ENCODE results near the gene ZNF763.
"Not testable (repeated sequence)": the region's sequence is repeated elsewhere in the genome, so short reads cannot be mapped to it uniquely, and the experiment has no call there.

Gene ZNF763

DNA sequence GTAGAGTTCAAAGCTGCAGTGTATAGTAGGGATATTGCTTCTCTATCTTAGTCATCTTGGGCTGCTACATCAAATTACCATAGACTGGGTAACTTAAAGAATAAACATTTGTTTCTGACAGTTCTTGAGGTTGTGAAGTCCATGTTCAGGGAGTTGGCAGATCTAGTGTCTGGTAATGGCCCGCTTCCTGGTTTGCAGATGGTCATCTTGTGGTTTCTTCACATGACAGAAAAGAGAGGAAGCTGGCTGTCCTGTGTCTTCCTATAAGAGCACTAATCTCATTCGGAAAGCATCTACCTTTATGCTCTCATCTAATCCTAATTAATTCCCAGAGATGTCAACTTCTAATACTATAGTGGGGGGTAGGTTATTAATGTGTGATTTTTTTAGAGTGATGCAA lies 6.2 kb downstream of the ZNF763 start:
- DNase-seq (ENCODE audit: low read depth, low spot score) = no peak

DNA sequence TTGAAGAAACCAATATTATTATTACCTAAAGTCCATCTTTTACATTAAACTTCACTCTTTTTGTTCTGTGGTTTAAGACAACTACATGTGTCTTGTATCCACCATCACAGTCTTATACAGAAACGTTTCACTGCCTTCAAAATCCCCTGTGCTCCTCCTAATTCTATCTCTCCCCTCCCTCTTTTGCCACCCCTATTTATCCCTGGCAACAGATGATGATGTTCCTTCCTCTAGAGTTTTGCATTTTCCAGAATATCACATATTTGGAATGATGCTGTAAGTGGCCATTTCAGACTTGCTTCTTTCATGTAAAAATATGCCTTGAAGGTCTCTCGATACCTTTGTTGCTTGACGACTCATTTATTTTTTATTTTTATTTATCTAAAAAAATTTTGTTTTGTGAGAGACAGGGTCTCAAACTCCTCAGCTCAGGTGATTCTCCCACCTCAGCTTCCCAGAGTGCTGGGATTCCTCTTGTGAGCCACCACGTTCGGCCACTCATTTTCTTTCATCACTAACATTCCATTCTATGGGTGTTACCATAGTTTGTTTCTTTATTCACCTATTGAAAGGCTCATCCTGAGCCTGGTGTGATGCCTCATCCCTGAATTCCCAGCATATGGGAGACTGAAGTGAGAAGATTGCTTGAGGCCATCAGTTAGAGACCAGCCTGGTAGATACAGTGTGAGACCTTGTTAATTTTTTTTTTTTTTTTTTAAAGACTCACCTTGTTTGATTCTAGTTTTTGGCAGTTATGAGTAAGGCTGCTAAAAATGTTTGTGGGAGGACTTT lies 8.4 kb downstream of the ZNF763 start:
- no peak for DNase-seq (ENCODE audit: low read depth, low spot score)

DNA sequence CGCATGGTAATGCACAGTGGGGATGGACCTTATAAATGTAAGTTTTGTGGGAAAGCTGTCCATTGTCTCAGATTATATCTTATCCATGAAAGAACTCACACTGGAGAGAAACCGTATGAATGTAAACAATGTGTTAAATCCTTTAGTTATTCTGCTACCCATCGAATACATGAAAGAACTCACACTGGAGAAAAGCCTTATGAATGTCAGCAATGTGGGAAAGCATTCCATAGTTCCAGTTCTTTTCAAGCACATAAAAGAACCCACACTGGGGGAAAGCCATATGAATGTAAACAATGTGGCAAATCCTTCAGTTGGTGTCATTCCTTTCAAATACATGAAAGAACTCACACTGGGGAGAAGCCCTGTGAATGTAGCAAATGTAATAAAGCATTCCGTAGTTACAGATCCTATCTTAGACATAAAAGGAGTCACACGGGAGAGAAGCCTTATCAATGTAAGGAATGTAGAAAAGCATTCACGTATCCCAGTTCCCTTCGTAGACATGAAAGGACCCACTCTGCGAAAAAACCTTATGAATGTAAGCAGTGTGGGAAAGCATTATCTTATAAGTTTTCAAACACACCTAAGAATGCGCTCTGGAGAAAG lies 13.8 kb downstream of the ZNF763 start:
- DNase-seq (ENCODE audit: low read depth, low spot score) = no peak

DNA sequence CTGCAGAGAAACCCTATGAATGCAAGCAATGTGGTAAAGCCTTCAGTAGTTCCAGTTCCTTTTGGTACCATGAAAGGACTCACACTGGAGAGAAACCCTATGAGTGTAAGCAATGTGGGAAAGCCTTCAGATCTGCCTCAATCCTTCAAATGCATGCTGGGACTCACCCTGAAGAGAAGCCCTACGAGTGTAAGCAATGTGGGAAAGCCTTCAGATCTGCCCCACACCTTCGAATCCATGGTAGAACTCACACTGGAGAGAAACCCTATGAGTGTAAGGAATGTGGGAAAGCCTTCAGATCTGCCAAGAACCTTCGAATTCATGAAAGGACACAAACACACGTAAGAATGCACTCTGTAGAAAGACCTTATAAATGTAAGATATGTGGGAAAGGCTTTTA lies 14.7 kb downstream of the ZNF763 start:
- no peak for DNase-seq (ENCODE audit: low read depth, low spot score)

DNA sequence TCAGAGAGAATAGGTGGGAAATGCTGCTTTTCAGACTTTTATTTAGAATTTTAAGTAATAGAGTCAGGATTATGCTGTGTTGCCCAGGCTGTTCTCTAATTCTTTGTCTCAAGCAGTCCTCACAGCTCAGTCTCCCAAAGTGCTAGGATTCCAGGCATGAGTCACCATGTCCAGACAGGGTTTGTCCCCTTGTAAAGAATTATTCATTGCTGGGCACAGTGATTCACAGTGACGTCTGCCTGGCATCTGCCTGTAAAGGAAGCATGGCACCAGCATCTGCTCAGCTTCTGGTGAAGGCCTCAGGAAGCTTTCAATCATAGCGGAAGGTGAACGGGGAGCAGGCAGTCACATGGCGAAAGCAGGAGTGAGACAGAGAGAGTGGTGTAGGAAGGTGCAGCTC lies 17.7 kb downstream of the ZNF763 start:
- DNase-seq (ENCODE audit: low read depth, low spot score) = no peak

DNA sequence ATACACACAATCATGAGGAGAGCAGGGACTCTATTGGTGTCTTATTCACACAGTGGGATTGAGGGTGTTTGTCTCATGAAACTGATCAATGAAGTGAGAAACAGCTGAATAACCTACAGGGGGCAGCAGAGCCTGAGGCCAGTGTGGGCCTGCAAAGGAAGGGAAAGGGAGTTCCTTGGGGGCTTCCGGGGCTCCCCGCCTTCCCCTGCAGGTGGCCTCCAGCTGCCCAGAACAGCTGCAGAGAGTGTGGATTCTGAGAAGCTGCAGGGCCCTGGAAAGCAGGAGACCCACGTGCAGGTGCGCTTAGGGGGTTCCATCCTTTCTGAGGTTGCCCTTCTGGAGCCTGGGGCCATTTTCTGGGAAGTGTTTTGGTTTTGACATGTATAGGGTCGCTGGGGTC lies 20.1 kb downstream of the ZNF763 start:
- DNase-seq (ENCODE audit: low read depth, low spot score) = no peak

DNA sequence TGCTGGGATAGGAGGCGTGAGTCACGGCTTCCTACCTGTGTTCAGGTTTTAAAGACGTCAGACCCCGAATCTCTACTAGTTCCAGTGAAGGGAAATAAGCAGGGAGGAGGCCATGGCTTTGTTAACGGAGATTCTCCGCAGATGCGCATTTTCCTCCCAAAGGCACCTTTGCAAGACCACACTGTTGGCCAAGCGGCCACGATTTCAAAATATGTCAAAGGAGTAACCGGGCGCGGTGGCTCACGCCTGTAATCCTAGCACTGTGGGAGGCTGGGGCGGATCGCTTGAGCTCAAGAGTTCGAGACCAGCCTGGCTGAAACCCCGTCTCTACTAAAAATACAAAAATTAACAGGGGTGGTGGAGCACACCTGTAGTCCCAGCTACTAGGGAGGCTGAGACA lies 21.9 kb downstream of the ZNF763 start:
- DNase-seq (ENCODE audit: low read depth, low spot score) = no peak

DNA sequence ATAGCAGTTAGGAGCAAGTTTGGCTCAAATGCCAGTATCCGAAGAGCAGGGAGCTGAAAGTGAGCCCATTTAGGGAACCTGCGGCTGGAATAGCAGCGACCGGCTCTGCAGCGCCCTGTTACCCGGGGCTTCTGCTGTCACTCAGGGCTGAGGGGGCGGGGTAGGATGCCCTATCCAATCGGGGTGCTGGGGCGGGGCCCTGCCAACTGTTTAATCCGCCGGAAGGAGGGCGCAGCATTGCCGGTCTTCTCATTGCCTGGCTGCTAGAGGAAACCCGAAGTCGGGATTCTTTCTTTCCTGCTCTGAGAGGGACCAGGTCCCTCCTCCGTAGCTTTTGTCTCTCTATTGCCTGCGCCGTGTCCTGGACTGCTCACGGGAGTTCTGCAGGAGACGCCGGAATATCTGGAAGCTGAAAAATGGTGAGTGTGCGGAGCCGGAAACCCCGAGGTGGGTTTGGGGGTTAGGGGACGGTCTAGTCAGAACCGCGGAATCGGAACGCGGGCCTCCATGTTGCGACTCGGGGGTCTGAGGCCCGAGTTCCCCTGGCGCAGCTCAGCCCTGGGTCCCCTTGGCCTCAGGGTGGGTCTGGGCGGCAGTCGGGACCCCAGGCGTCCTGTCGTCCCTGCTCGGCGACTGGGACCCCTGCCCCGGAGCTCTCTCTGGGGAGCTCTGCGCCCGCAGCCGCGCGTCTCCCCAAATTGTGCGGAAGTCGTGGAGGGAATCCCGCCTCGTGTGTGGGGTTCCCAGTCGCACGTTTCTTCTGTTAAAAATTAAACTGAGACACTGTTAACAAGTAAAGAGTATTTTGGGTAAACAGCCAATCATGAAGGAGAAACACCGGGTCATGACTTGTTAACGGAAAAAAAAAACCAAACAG lies 22.8 kb downstream of the ZNF763 start:
- peak; percentile 80 for DNase-seq (ENCODE audit: low read depth, low spot score)

DNA sequence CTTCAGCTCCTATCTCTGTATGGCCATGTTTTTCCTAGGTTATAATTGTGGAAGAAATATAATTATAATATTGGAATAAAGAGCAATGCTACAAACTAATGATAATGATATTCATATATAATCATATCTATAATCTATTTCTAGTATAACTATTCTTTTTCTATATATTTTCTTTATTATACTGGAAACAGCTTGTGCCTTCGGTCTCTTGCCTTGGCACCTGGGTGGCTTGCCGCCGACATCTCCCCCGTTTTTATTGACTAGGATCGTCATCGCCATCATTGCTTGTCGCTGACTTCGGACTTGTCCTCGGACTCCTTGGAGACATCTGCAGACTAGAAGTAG lies 24.2 kb downstream of the ZNF763 start:
- no peak for DNase-seq (ENCODE audit: low read depth, low spot score)

DNA sequence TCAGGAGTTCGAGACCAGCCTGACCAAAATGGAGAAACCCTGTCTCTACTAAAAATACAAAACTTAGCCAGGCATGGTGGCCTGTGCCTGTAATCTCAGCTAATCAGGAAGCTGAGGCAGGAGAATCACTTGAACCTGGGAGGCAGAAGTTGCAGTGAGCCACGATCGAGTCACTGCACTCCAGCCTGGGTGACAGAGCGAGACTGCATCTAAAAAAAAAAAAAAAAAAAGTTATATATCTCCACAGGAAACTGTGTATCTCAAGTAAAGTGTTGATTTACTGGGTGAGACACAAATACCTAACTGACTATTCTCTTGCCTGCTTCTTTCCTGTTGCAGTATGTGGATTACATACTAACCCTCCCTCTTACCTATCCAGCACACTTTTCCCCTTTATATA lies 27.1 kb downstream of the ZNF763 start:
- DNase-seq (ENCODE audit: low read depth, low spot score) = not testable (repeated sequence)

DNA sequence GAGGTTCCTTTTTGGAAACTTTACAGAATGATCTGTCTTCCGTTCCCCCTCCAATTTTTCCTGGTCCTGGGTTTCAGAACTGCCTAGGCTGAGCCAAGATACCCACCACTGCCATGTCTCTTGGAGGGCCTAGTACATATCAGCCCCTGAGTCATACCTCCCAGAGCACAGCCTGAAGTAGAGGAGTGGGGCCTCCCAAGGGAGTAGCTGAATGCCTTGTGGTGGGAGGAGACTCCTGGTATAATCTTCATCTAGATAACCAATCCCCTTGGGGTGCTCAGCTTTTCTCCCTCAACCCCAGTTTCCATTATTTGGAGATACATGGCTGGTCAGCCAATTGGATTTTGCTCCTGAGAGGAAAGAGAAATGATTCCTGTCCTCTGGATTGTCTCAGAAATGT lies 30.3 kb downstream of the ZNF763 start:
- DNase-seq (ENCODE audit: low read depth, low spot score) = no peak

DNA sequence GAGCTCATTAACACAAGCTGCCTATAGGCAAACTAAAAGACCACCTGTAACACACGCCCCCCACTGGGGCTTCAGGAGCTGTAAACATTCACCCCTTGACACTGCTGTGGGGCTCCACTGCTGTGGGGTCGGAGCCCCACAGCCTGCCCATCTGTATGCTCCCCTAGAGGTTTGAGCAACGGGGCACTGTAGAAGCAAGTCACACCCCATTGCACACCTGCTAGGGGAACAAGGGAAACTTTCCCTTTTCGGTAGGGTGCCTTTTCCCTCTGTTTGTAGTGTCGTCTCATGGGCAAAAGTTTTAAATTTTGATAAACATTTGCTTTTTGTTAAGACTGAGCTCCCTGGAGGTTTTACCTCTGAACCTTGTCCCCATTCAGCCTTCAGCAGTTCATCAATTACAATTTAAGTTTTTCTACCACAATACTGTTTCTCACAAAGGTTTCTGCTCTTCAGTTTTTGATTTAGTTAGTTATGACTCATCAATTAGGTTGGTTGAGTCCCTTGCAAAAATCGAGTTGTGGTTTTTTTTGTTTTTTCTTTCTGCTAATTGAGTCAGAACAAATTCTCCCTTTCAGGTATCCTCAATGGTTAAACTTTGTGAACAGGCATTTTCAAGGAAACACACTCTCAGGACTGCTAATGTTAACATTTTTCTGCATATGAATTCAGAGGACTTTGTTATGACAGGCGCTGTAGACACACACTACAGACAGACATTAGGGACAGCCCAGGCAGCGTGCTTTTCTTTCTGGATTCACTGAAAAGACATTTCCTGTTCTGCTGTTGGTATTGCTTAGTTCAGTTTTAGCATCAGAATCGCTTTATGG lies 35.5 kb downstream of the ZNF763 start:
- no peak for DNase-seq (ENCODE audit: low read depth, low spot score)

DNA sequence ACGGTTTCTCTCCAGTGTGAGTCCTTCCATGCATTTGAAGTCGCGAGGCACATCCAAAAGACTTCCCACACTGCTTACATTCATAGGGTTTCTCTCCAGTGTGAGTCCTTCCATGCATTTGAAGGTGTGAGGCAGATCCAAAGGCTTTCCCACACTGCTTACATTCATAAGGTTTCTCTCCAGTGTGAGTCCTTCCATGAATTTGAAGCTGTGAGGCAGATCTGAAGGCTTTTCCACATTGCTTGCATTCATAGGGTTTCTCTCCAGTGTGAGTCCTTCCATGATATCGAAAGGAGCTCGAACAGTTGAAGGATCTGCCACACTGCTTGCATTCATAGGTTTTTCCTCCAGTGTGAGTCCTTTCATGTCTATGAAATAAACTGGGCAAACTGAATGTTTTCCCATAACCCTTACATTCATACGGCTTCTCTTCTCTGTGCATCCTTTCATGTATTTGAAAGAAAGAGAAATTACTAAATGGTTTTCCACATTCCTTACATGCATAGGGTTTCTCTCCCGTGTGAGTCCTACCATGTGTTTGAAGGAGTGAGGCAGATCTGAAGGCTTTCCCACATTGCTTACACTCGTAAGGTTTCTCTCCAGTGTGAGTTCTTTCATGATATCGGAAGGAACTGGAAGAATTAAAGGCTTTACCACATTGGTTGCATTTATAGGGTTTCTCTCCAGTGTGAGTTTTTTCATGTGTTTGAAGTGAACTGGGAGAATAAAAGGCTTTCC lies 50.3 kb downstream of the ZNF763 start:
- no peak for DNase-seq (ENCODE audit: low read depth, low spot score)

DNA sequence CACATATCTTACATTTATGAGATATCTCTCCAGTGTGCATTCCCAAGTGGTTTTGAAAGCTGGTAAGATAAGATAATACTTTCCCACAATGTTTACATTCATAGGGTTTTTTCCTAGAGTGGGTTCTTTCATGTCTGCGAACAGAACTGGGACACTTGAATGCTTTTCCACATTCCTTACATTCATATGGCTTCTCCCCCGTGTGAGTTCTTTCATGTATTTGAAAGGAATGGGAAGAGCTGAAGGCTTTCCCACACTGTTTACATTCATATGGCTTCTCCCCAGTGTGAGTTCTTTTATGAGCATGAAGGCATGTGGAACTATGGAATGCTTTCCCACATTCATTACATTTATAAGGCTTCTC lies 50.9 kb downstream of the ZNF763 start:
- no peak for DNase-seq (ENCODE audit: low read depth, low spot score)

Measured in smooth muscle cell of the brain vasculature (primary cell).